ENCODE measurements around the gene ERICH2. TPM values are rescaled to one million over a fixed set of nuclear protein-coding genes. Genes with fewer than 3 reads are reported as not detected.
A peak's percentile ranks its signal among the peaks of the same experiment; 100 is the strongest.

The ERICH2 gene
- polyA plus RNA-seq, 4 donors, result 0.28 to 1.2 TPM; not detected in 2

- Histone ChIP-seq H3K27ac (ENCODE audit: low read depth in 1 of 3, low read length in 2 of 3) (no peak overlapping the region), H3K4me1 (ENCODE audit: control insufficient read depth in 3 of 3, insufficient read depth in 2 of 3, low read depth in 1 of 3, low read length in 2 of 3) (peaks cover 8 to 33% (median 15%) of the 10 kb centered on the region in 3 donors), H3K27me3 (ENCODE audit: control insufficient read depth in 3 of 3, insufficient read depth in 3 of 3, low read length in 3 of 3) (peaks cover 12 to 98% (median 54%) of the 10 kb centered on the region in 3 donors), H3K36me3 (ENCODE audit: control insufficient read depth in 3 of 3, insufficient read depth in 2 of 3, low read depth in 1 of 3, low read length in 3 of 3) (no peaks in the 10 kb centered on the region), H3K4me3 (ENCODE audit: low read depth in 1 of 3, low read length in 3 of 3) (peak overlapping the region in 1 of 3 donors; percentile 18), H3K9me3 (ENCODE audit: control insufficient read depth in 2 of 2, insufficient read depth in 1 of 2, low read depth in 1 of 2, low read length in 1 of 2) (peaks cover 0 to 2% of the 10 kb centered on the region in 2 donors)
- WGBS, 3 donors, result 11 to 18% (median 11%) methylated on average over 18 of the region's 18 CpGs
- FAIRE-seq (no peak), DNase-seq (peak; percentile 36 to 58)
Observed at GRCh38 chr2:170820757-170821530, 50.8 kb downstream of the ERICH2 start.

GRCh38 chr2:170821531-170822289 lies 51.5 kb downstream of the ERICH2 start:
- H3K4me3 ChIP-seq (ENCODE audit: low read depth in 1 of 3, low read length in 3 of 3), result no peak overlapping the region
- peaks cover 12 to 95% (median 54%) of the 10 kb centered on the region in 3 donors for H3K27me3 ChIP-seq (ENCODE audit: control insufficient read depth in 3 of 3, insufficient read depth in 3 of 3, low read length in 3 of 3)
- peaks cover 0 to 2% of the 10 kb centered on the region in 2 donors for H3K9me3 ChIP-seq (ENCODE audit: control insufficient read depth in 2 of 2, insufficient read depth in 1 of 2, low read depth in 1 of 2, low read length in 1 of 2)
- WGBS, 3 donors, result 11 to 28% (median 17%) methylated on average over 40 of the region's 40 CpGs
- no peaks in the 10 kb centered on the region for H3K36me3 ChIP-seq (ENCODE audit: control insufficient read depth in 3 of 3, insufficient read depth in 2 of 3, low read depth in 1 of 3, low read length in 3 of 3)
- peaks cover 8 to 26% (median 10%) of the 10 kb centered on the region in 3 donors for H3K4me1 ChIP-seq (ENCODE audit: control insufficient read depth in 3 of 3, insufficient read depth in 2 of 3, low read depth in 1 of 3, low read length in 2 of 3)
- no peak overlapping the region for H3K27ac ChIP-seq (ENCODE audit: low read depth in 1 of 3, low read length in 2 of 3)
- peak in 1 of 2 donors; percentile 6 for DNase-seq
- no peak for FAIRE-seq

GRCh38 chr2:170822290-170823087 lies 52.3 kb downstream of the ERICH2 start:
- H3K4me3 ChIP-seq (ENCODE audit: low read depth in 1 of 3, low read length in 3 of 3), result no peak overlapping the region
- 15 to 28% (median 28%) methylated on average over 40 to 43 of the region's 43 CpGs for WGBS, 3 donors
- peaks cover 0 to 2% of the 10 kb centered on the region in 2 donors for H3K9me3 ChIP-seq (ENCODE audit: control insufficient read depth in 2 of 2, insufficient read depth in 1 of 2, low read depth in 1 of 2, low read length in 1 of 2)

GRCh38 chr2:170823088-170823897 lies 53.1 kb downstream of the ERICH2 start:
- WGBS, 3 donors, result 7 to 25% (median 14%) methylated on average over 49 to 61 of the region's 61 CpGs
- Histone ChIP-seq H3K36me3 (ENCODE audit: control insufficient read depth in 3 of 3, insufficient read depth in 2 of 3, low read depth in 1 of 3, low read length in 3 of 3) (no peaks in the 10 kb centered on the region), H3K4me3 (ENCODE audit: low read depth in 1 of 3, low read length in 3 of 3) (no peak overlapping the region), H3K9me3 (ENCODE audit: control insufficient read depth in 2 of 2, insufficient read depth in 1 of 2, low read depth in 1 of 2, low read length in 1 of 2) (peaks cover 0 to 2% of the 10 kb centered on the region in 2 donors), H3K4me1 (ENCODE audit: control insufficient read depth in 3 of 3, insufficient read depth in 2 of 3, low read depth in 1 of 3, low read length in 2 of 3) (peaks cover 4 to 12% (median 8%) of the 10 kb centered on the region in 3 donors), H3K27me3 (ENCODE audit: control insufficient read depth in 3 of 3, insufficient read depth in 3 of 3, low read length in 3 of 3) (peaks cover 6 to 83% (median 56%) of the 10 kb centered on the region in 3 donors), H3K27ac (ENCODE audit: low read depth in 1 of 3, low read length in 2 of 3) (no peak overlapping the region)
- DNase-seq (peak in 1 of 2 donors; percentile 18), FAIRE-seq (no peak)

More at GRCh38 chr2:170822290-170823087, 52.3 kb downstream of the ERICH2 start:
- Histone ChIP-seq H3K27me3 (ENCODE audit: control insufficient read depth in 3 of 3, insufficient read depth in 3 of 3, low read length in 3 of 3) (peaks cover 7 to 91% (median 58%) of the 10 kb centered on the region in 3 donors), H3K27ac (ENCODE audit: low read depth in 1 of 3, low read length in 2 of 3) (no peak overlapping the region), H3K36me3 (ENCODE audit: control insufficient read depth in 3 of 3, insufficient read depth in 2 of 3, low read depth in 1 of 3, low read length in 3 of 3) (no peaks in the 10 kb centered on the region), H3K4me1 (ENCODE audit: control insufficient read depth in 3 of 3, insufficient read depth in 2 of 3, low read depth in 1 of 3, low read length in 2 of 3) (peaks cover 4 to 18% (median 8%) of the 10 kb centered on the region in 3 donors)
- FAIRE-seq, result no peak
- peak in 1 of 2 donors; percentile 21 for DNase-seq

GRCh38 chr2:170823898-170824215 lies 53.7 kb downstream of the ERICH2 start:
- peaks cover 0 to 2% of the 10 kb centered on the region in 2 donors for H3K9me3 ChIP-seq (ENCODE audit: control insufficient read depth in 2 of 2, insufficient read depth in 1 of 2, low read depth in 1 of 2, low read length in 1 of 2)
- H3K27ac ChIP-seq (ENCODE audit: low read depth in 1 of 3, low read length in 2 of 3), result no peak overlapping the region
- H3K4me3 ChIP-seq (ENCODE audit: low read depth in 1 of 3, low read length in 3 of 3), result no peak overlapping the region
- FAIRE-seq, result no peak
- H3K4me1 ChIP-seq (ENCODE audit: control insufficient read depth in 3 of 3, insufficient read depth in 2 of 3, low read depth in 1 of 3, low read length in 2 of 3), result peaks cover 4 to 8% (median 7%) of the 10 kb centered on the region in 3 donors
- DNase-seq, result peak in 1 of 2 donors; percentile 14
- peaks cover 6 to 77% (median 51%) of the 10 kb centered on the region in 3 donors for H3K27me3 ChIP-seq (ENCODE audit: control insufficient read depth in 3 of 3, insufficient read depth in 3 of 3, low read length in 3 of 3)
- WGBS, 3 donors, result 19 to 35% (median 32%) methylated on average over 11 of the region's 11 CpGs
- H3K36me3 ChIP-seq (ENCODE audit: control insufficient read depth in 3 of 3, insufficient read depth in 2 of 3, low read depth in 1 of 3, low read length in 3 of 3), result no peaks in the 10 kb centered on the region

- Histone ChIP-seq H3K27me3 (ENCODE audit: control insufficient read depth in 3 of 3, insufficient read depth in 3 of 3, low read length in 3 of 3) (peaks cover 6 to 72% (median 51%) of the 10 kb centered on the region in 3 donors), H3K4me3 (ENCODE audit: low read depth in 1 of 3, low read length in 3 of 3) (no peak overlapping the region), H3K27ac (ENCODE audit: low read depth in 1 of 3, low read length in 2 of 3) (no peak overlapping the region), H3K4me1 (ENCODE audit: control insufficient read depth in 3 of 3, insufficient read depth in 2 of 3, low read depth in 1 of 3, low read length in 2 of 3) (peaks cover 4 to 8% (median 6%) of the 10 kb centered on the region in 3 donors), H3K9me3 (ENCODE audit: control insufficient read depth in 2 of 2, insufficient read depth in 1 of 2, low read depth in 1 of 2, low read length in 1 of 2) (peaks cover 0 to 2% of the 10 kb centered on the region in 2 donors), H3K36me3 (ENCODE audit: control insufficient read depth in 3 of 3, insufficient read depth in 2 of 3, low read depth in 1 of 3, low read length in 3 of 3) (no peaks in the 10 kb centered on the region)
- FAIRE-seq (no peak), DNase-seq (no peak)
- WGBS, 3 donors, result 53 to 59% (median 53%) methylated on average over 2 of the region's 2 CpGs
Observed at GRCh38 chr2:170824526-170825015, 54.4 kb downstream of the ERICH2 start.

GRCh38 chr2:170827841-170828532 lies 57.8 kb downstream of the ERICH2 start:
- Histone ChIP-seq H3K4me3 (ENCODE audit: low read depth in 1 of 3, low read length in 3 of 3) (no peak overlapping the region), H3K27ac (ENCODE audit: low read depth in 1 of 3, low read length in 2 of 3) (no peak overlapping the region), H3K9me3 (ENCODE audit: control insufficient read depth in 2 of 2, insufficient read depth in 1 of 2, low read depth in 1 of 2, low read length in 1 of 2) (no peaks in the 10 kb centered on the region), H3K4me1 (ENCODE audit: control insufficient read depth in 3 of 3, insufficient read depth in 2 of 3, low read depth in 1 of 3, low read length in 2 of 3) (no peaks in the 10 kb centered on the region), H3K27me3 (ENCODE audit: control insufficient read depth in 3 of 3, insufficient read depth in 3 of 3, low read length in 3 of 3) (peaks cover 0 to 41% (median 29%) of the 10 kb centered on the region in 3 donors), H3K36me3 (ENCODE audit: control insufficient read depth in 3 of 3, insufficient read depth in 2 of 3, low read depth in 1 of 3, low read length in 3 of 3) (no peaks in the 10 kb centered on the region)
- DNase-seq, result no peak
- WGBS, 3 donors, result 74 to 83% (median 78%) methylated on average over 6 of the region's 6 CpGs
- no peak for FAIRE-seq

All from small intestine (tissue), 7 donors.